Mesenchymal stem cell (in vitro differentiated cells and primary cell): Measurements from ENCODE around the gene KCNF1.

Source experiments
- DNase-seq: peaks from one replicate; pipeline ENCODE4 v3.0.0-alpha.2; 2013
- H2AFZ ChIP-seq: one replicate; pipeline ENCODE4 v1.6.1; 2013; ENCODE audit warnings: low read depth, mild to moderate bottlenecking, control low read depth, inconsistent platforms, low read length, moderate library complexity
- H2AK5ac ChIP-seq: 2 replicates; pipeline ENCODE4 v1.6.1; 2013; ENCODE audit warnings: low read length, moderate library complexity, mild to moderate bottlenecking, inconsistent platforms; ENCODE audit not compliant: severe bottlenecking
- H2BK120ac ChIP-seq: one replicate; pipeline ENCODE4 v1.6.1; 2013; ENCODE audit warnings: low read depth, mild to moderate bottlenecking, inconsistent platforms, low read length, moderate library complexity
- H2BK12ac ChIP-seq, 2 experiments: one replicate each; pipeline ENCODE4 v1.6.1; 2013; ENCODE audit warnings: inconsistent platforms in 2 of 2, low read length in 2 of 2, mild to moderate bottlenecking in 2 of 2, moderate library complexity in 2 of 2, control low read depth in 1 of 2
- H2BK15ac ChIP-seq: one replicate; pipeline ENCODE4 v1.6.1; 2013; ENCODE audit warnings: mild to moderate bottlenecking, low read depth, inconsistent platforms; ENCODE audit not compliant: poor library complexity, severe bottlenecking
- H2BK5ac ChIP-seq: 2 replicates; pipeline ENCODE4 v1.6.1; 2013; ENCODE audit warnings: low read depth, mild to moderate bottlenecking, low read length, control low read depth, inconsistent platforms; ENCODE audit not compliant: poor library complexity, severe bottlenecking
- H3K14ac ChIP-seq, 2 experiments: one replicate each; pipeline ENCODE4 v1.6.1; 2013; ENCODE audit warnings: inconsistent platforms in 2 of 2, low read length in 2 of 2, control low read depth in 1 of 2, mild to moderate bottlenecking in 1 of 2, moderate library complexity in 1 of 2
- H3K18ac ChIP-seq, 2 experiments: one replicate each; pipeline ENCODE4 v1.6.1; 2013; ENCODE audit warnings: inconsistent platforms in 2 of 2, low read length in 2 of 2, control low read depth in 1 of 2, low read depth in 1 of 2, mild to moderate bottlenecking in 1 of 2
- H3K23ac ChIP-seq, 2 experiments: one replicate each; pipeline ENCODE4 v1.6.1; 2013; ENCODE audit warnings: inconsistent platforms in 2 of 2, low read length in 2 of 2, mild to moderate bottlenecking in 2 of 2, moderate library complexity in 2 of 2, control low read depth in 1 of 2
- H3K27ac ChIP-seq: 2 replicates; pipeline ENCODE4 v1.5.1; 2013; ENCODE audit warnings: mild to moderate bottlenecking, moderate library complexity, low read length, control low read depth, inconsistent platforms; ENCODE audit not compliant: poor library complexity, severe bottlenecking
- H3K27me3 ChIP-seq, 2 experiments: 2 replicates each; pipeline versions ENCODE4 v1.6.1 to v1.7.0; 2013; ENCODE audit warnings: low read length in 2 of 2, mild to moderate bottlenecking in 2 of 2, moderate library complexity in 2 of 2, control low read depth in 1 of 2, inconsistent platforms in 1 of 2; ENCODE audit not compliant: control insufficient read depth in 1 of 2, insufficient read depth in 1 of 2
- H3K36me3 ChIP-seq, 2 experiments: 2 replicates each; pipeline versions ENCODE4 v1.6.1 to v1.7.0; 2013; ENCODE audit warnings: low read length in 2 of 2, control low read depth in 1 of 2, inconsistent platforms in 1 of 2, low read depth in 1 of 2, mild to moderate bottlenecking in 1 of 2; ENCODE audit not compliant: insufficient read depth in 2 of 2, control insufficient read depth in 1 of 2
- H3K4ac ChIP-seq, 2 experiments: one replicate each; pipeline ENCODE4 v1.6.1; 2013; ENCODE audit warnings: inconsistent platforms in 2 of 2, low read length in 2 of 2, mild to moderate bottlenecking in 2 of 2, moderate library complexity in 2 of 2, control low read depth in 1 of 2, low read depth in 1 of 2
- H3K4me1 ChIP-seq: 2 replicates; pipeline ENCODE4 v1.6.1; 2013; ENCODE audit warnings: low read depth, low read length, control low read depth; ENCODE audit not compliant: control insufficient read depth, insufficient read depth
- H3K4me2 ChIP-seq: 2 replicates; pipeline ENCODE4 v1.6.1; 2013; ENCODE audit warnings: low read length, mild to moderate bottlenecking, inconsistent platforms; ENCODE audit not compliant: poor library complexity, severe bottlenecking
- H3K4me3 ChIP-seq, 2 experiments: 2 replicates each; pipeline versions ENCODE4 v1.5.1 to v1.7.0; 2013; ENCODE audit warnings: low read length in 2 of 2, mild to moderate bottlenecking in 2 of 2, control low read depth in 1 of 2, low read depth in 1 of 2; ENCODE audit not compliant: insufficient read depth in 1 of 2
- H3K79me1 ChIP-seq: replicated peaks from 2 replicates; pipeline ENCODE4 v1.6.1; 2013; ENCODE audit warnings: mild to moderate bottlenecking, control low read depth, low read length, inconsistent platforms; ENCODE audit not compliant: poor library complexity, severe bottlenecking
- H3K9ac ChIP-seq: 2 replicates; pipeline ENCODE4 v1.7.0; 2013; ENCODE audit warnings: mild to moderate bottlenecking, low read length, moderate library complexity
- H3K9me3 ChIP-seq: 2 replicates; pipeline ENCODE4 v1.7.0; 2013; ENCODE audit warnings: mild to moderate bottlenecking, low read length; ENCODE audit not compliant: control insufficient read depth
- H4K8ac ChIP-seq: one replicate; pipeline ENCODE4 v1.6.1; 2013; ENCODE audit warnings: inconsistent platforms, mild to moderate bottlenecking, low read length, moderate library complexity
- H4K91ac ChIP-seq: one replicate; pipeline ENCODE4 v1.6.1; 2013; ENCODE audit warnings: mild to moderate bottlenecking, low read length, inconsistent platforms
- WGBS: methylation state at CpG from one replicate; pipeline ENCODE4 v1.1.7; 2013; ENCODE audit warnings: mixed read lengths; 5-methylcytosine and 5-hydroxymethylcytosine counted together

The KCNF1 gene

DNA sequence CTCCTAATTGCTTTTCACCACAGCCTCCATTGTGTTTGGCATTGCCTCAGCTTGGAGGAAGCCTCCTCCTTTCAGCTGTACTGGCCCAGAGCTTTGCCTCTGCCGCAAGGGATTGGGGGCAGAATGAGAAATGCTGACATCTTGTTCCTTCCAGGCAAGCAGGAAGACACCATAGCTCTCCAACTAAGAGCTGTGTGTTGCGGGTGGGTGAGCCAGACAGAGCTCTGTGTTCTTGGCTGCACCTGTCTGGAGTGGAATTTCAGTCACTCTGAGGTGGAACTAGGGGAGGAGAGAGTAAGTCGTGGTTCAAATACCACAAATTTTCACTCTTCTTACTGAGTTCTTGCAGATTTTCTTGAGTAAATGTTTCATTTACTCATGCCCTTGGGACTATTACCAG is 36.6 kb upstream of the KCNF1 start:
- H2AK5ac ChIP-seq: no peak overlapping the region
- H2BK15ac ChIP-seq: no peak overlapping the region
- no peaks in the 10 kb centered on the region for H3K79me1 ChIP-seq
- no peak overlapping the region for H3K9ac ChIP-seq
- H2BK120ac ChIP-seq: no peak overlapping the region
- H2BK5ac ChIP-seq: no peak overlapping the region
- WGBS: 100% methylated on average over 2 of the region's 3 CpGs
- H2AFZ ChIP-seq: no peak overlapping the region
- H3K4me2 ChIP-seq: no peak overlapping the region
- H3K27me3 ChIP-seq: peaks cover 0 to 6% of the 10 kb centered on the region in 2 experiments
- H3K23ac ChIP-seq: no peak overlapping the region
- no peak overlapping the region for H3K4ac ChIP-seq
- H3K36me3 ChIP-seq: no peaks in the 10 kb centered on the region
- no peak overlapping the region for H3K4me3 ChIP-seq
- H2BK12ac ChIP-seq: no peak overlapping the region
- no peak overlapping the region for H4K91ac ChIP-seq
- H3K4me1 ChIP-seq: peaks cover 5% of the 10 kb centered on the region
- H3K14ac ChIP-seq: no peak overlapping the region
- no peak overlapping the region for H3K27ac ChIP-seq
- no peak for DNase-seq
- H3K9me3 ChIP-seq: peaks cover 16% of the 10 kb centered on the region
- no peak overlapping the region for H4K8ac ChIP-seq
- H3K18ac ChIP-seq: no peak overlapping the region

DNA sequence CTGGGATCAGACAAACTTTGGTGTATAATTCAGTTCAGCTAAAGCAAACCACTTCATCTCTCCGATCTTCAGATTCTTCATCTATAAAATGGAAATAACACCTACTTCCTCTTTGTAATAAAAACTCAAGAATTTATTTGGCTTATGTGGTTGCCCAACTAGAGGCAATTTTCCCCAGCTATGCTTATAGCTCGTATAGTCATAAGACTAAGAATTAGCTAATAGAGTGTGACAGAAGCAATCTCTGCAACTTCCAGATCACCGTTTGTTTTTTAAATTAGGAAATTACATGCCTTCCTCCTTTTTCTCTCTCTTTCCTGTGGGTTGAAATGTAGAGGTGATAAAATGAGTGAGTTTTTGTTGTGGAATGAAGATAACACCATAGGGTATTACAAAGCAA is 35.3 kb upstream of the KCNF1 start:
- H2BK12ac ChIP-seq: no peak overlapping the region
- no peaks in the 10 kb centered on the region for H3K36me3 ChIP-seq
- H3K27me3 ChIP-seq: peaks cover 0 to 6% of the 10 kb centered on the region in 2 experiments
- no peak overlapping the region for H3K4ac ChIP-seq
- no peak overlapping the region for H3K18ac ChIP-seq
- no peak overlapping the region for H3K27ac ChIP-seq
- DNase-seq: no peak
- peaks cover 13% of the 10 kb centered on the region for H3K9me3 ChIP-seq
- H3K9ac ChIP-seq: no peak overlapping the region
- H2BK15ac ChIP-seq: no peak overlapping the region
- H3K14ac ChIP-seq: no peak overlapping the region
- H2BK5ac ChIP-seq: no peak overlapping the region
- no peaks in the 10 kb centered on the region for H3K79me1 ChIP-seq
- peaks cover 6% of the 10 kb centered on the region for H3K4me1 ChIP-seq
- H3K4me3 ChIP-seq: no peak overlapping the region
- H4K91ac ChIP-seq: no peak overlapping the region
- no peak overlapping the region for H2BK120ac ChIP-seq
- 100% methylated on average over 1 of the region's 3 CpGs for WGBS
- no peak overlapping the region for H4K8ac ChIP-seq
- H3K23ac ChIP-seq: no peak overlapping the region
- no peak overlapping the region for H3K4me2 ChIP-seq
- H2AK5ac ChIP-seq: no peak overlapping the region
- H2AFZ ChIP-seq: no peak overlapping the region

DNA sequence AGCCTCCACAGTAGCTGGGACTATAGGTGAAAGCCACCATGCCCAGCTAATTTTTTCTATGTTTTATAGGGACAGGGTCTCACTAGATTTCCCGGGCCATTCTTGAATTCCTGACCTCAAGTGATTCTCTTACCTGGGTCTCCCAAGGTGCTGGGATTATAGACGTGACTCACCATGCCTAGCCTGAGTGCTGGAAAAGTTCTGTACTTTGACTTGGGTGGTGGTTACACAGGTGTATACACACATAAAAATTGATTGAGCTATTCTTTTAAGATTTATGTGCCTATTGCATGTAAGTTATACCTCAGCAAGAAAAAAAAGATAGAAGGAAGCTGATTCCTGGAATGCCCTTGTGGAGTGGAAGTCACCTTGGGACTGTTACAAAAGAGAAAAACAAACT is 34.8 kb upstream of the KCNF1 start:
- no peak overlapping the region for H2BK120ac ChIP-seq
- H3K4me1 ChIP-seq: peaks cover 6% of the 10 kb centered on the region
- H2BK15ac ChIP-seq: no peak overlapping the region
- no peak for DNase-seq
- no peak overlapping the region for H3K4me3 ChIP-seq
- 97% methylated on average over 2 of the region's 2 CpGs for WGBS
- H3K79me1 ChIP-seq: no peaks in the 10 kb centered on the region
- H3K18ac ChIP-seq: no peak overlapping the region
- no peak overlapping the region for H3K4ac ChIP-seq
- no peak overlapping the region for H4K8ac ChIP-seq
- H3K27ac ChIP-seq: no peak overlapping the region
- no peak overlapping the region for H2BK12ac ChIP-seq
- H3K9ac ChIP-seq: no peak overlapping the region
- H2AFZ ChIP-seq: no peak overlapping the region
- H3K9me3 ChIP-seq: peaks cover 10% of the 10 kb centered on the region
- H3K14ac ChIP-seq: no peak overlapping the region
- no peak overlapping the region for H3K23ac ChIP-seq
- no peak overlapping the region for H4K91ac ChIP-seq
- H3K27me3 ChIP-seq: peaks cover 0 to 6% of the 10 kb centered on the region in 2 experiments
- H3K36me3 ChIP-seq: no peaks in the 10 kb centered on the region
- no peak overlapping the region for H3K4me2 ChIP-seq
- no peak overlapping the region for H2AK5ac ChIP-seq
- H2BK5ac ChIP-seq: no peak overlapping the region

- Histone ChIP-seq H2BK15ac (no peak overlapping the region), H3K4me1 (peaks cover 6% of the 10 kb centered on the region), H3K79me1 (no peaks in the 10 kb centered on the region), H3K23ac (no peak overlapping the region), H3K9me3 (peaks cover 3% of the 10 kb centered on the region), H2BK120ac (no peak overlapping the region), H3K27ac (no peak overlapping the region), H3K14ac (no peak overlapping the region), H4K8ac (peak overlapping the region; percentile 35), H2AK5ac (no peak overlapping the region), H2BK5ac (no peak overlapping the region), H3K9ac (no peak overlapping the region), H2BK12ac (no peak overlapping the region), H3K4me3 (peak overlapping the region in 1 of 2 experiments; percentile 8), H3K27me3 (peaks cover 0 to 6% of the 10 kb centered on the region in 2 experiments), H3K4ac (no peak overlapping the region), H3K18ac (no peak overlapping the region), H3K4me2 (no peak overlapping the region), H3K36me3 (no peaks in the 10 kb centered on the region), H2AFZ (no peak overlapping the region), H4K91ac (no peak overlapping the region)
- DNase-seq: peak; percentile 41
- WGBS: 55% methylated on average over 11 of the region's 11 CpGs
Measured at GRCh38 chr2:10877651-10878111, 34.1 kb upstream of the KCNF1 start.
